H9 (cell line): ENCODE measurements around the gene RBP4. TPM values are rescaled to one million over a fixed set of nuclear protein-coding genes. Genes with fewer than 3 reads are reported as not detected.

Source experiments
- DNase-seq: peaks from one replicate; pipeline ENCODE4 v3.0.0-alpha.2; 2017
- H2AFZ ChIP-seq: one replicate; pipeline ENCODE4 v1.6.1; 2013; ENCODE audit warnings: mild to moderate bottlenecking, low read length, control low read depth, moderate library complexity
- H2AK5ac ChIP-seq: 2 replicates; pipeline ENCODE4 v1.6.1; 2013; ENCODE audit warnings: low read length, control low read depth, mixed read lengths; ENCODE audit not compliant: insufficient read length
- H2BK120ac ChIP-seq: one replicate; pipeline ENCODE4 v1.6.1; 2013; ENCODE audit warnings: low read depth, mild to moderate bottlenecking, low read length, control low read depth, inconsistent platforms; ENCODE audit not compliant: poor library complexity, severe bottlenecking
- H2BK12ac ChIP-seq: 2 replicates; pipeline ENCODE4 v1.6.1; 2013; ENCODE audit warnings: low read length, control low read depth, mixed read lengths, low read depth; ENCODE audit not compliant: insufficient read length
- H2BK15ac ChIP-seq: 2 replicates; pipeline ENCODE4 v1.6.1; 2013; ENCODE audit warnings: low read depth, low read length, control low read depth
- H2BK20ac ChIP-seq: one replicate; pipeline ENCODE4 v1.6.1; 2013; ENCODE audit warnings: low read depth, mild to moderate bottlenecking, low read length, control low read depth, inconsistent platforms; ENCODE audit not compliant: poor library complexity, severe bottlenecking
- H2BK5ac ChIP-seq: 2 replicates; pipeline ENCODE4 v1.6.1; 2013; ENCODE audit warnings: low read length, control low read depth, mixed read lengths; ENCODE audit not compliant: insufficient read length
- H3K14ac ChIP-seq: 2 replicates; pipeline ENCODE4 v1.6.1; 2013; ENCODE audit warnings: low read length, control low read depth; ENCODE audit not compliant: insufficient read depth
- H3K18ac ChIP-seq: 2 replicates; pipeline ENCODE4 v1.6.1; 2013; ENCODE audit warnings: low read depth, mild to moderate bottlenecking, mixed read lengths, low read length, control low read depth; ENCODE audit not compliant: insufficient read length
- H3K23ac ChIP-seq: 2 replicates; pipeline ENCODE4 v1.6.1; 2013; ENCODE audit warnings: low read length, control low read depth, mixed read lengths, low read depth; ENCODE audit not compliant: insufficient read length
- H3K23me2 ChIP-seq: 2 replicates; pipeline ENCODE4 v1.6.1; 2013; ENCODE audit warnings: low read depth, mild to moderate bottlenecking, mixed read lengths, low read length, control low read depth; ENCODE audit not compliant: insufficient read length, poor library complexity, severe bottlenecking
- H3K27ac ChIP-seq: 2 replicates; pipeline ENCODE4 v1.5.1; 2013; ENCODE audit warnings: low read length, control low read depth, mixed read lengths, low read depth; ENCODE audit not compliant: insufficient read length
- H3K27me3 ChIP-seq: 2 replicates; pipeline ENCODE4 v1.6.1; 2013; ENCODE audit warnings: low read length, control low read depth, inconsistent platforms; ENCODE audit not compliant: insufficient read depth
- H3K4ac ChIP-seq: 2 replicates; pipeline ENCODE4 v1.6.1; 2013; ENCODE audit warnings: low read depth, mild to moderate bottlenecking, control low read depth, inconsistent platforms, low read length, moderate library complexity
- H3K4me1 ChIP-seq: 2 replicates; pipeline ENCODE4 v1.6.1; 2013; ENCODE audit warnings: low read length, control low read depth, inconsistent platforms; ENCODE audit not compliant: insufficient read depth
- H3K4me2 ChIP-seq: 2 replicates; pipeline ENCODE4 v1.6.1; 2013; ENCODE audit warnings: low read length, control low read depth, mixed read lengths; ENCODE audit not compliant: insufficient read length, insufficient read depth
- H3K56ac ChIP-seq: 2 replicates; pipeline ENCODE4 v1.6.1; 2013; ENCODE audit warnings: low read depth, mild to moderate bottlenecking, mixed read lengths, low read length, control low read depth; ENCODE audit not compliant: insufficient read length
- H3K79me1 ChIP-seq: 2 replicates; pipeline ENCODE4 v1.6.1; 2013; ENCODE audit warnings: low read depth, mild to moderate bottlenecking, moderate library complexity, low read length, control low read depth, inconsistent platforms; ENCODE audit not compliant: insufficient read depth, poor library complexity, severe bottlenecking
- H3K79me2 ChIP-seq: 2 replicates; pipeline ENCODE4 v1.6.1; 2013; ENCODE audit warnings: low read length, control low read depth, inconsistent platforms; ENCODE audit not compliant: insufficient read depth
- H3K9ac ChIP-seq: 2 replicates; pipeline ENCODE4 v1.6.1; 2013; ENCODE audit warnings: low read length, control low read depth, mixed read lengths; ENCODE audit not compliant: insufficient read length; ENCODE audit errors: extremely low read depth
- H3K9me3 ChIP-seq: one replicate; pipeline ENCODE4 v1.6.1; 2013; ENCODE audit warnings: low read depth, low read length, inconsistent platforms; ENCODE audit not compliant: control insufficient read depth
- H3T11ph ChIP-seq: one replicate; pipeline ENCODE4 v1.6.1; 2013; ENCODE audit warnings: mild to moderate bottlenecking, low read length, control low read depth, inconsistent platforms
- H4K20me1 ChIP-seq: one replicate; pipeline ENCODE4 v1.6.1; 2013; ENCODE audit not compliant: control insufficient read depth, insufficient read length, insufficient read depth
- H4K5ac ChIP-seq: 2 replicates; pipeline ENCODE4 v1.6.1; 2013; ENCODE audit warnings: low read depth, mild to moderate bottlenecking, mixed read lengths, low read length, control low read depth; ENCODE audit not compliant: insufficient read length
- H4K8ac ChIP-seq: replicated peaks from 2 replicates; pipeline ENCODE4 v1.6.1; 2013; ENCODE audit warnings: low read length, control low read depth, mixed read lengths, low read depth; ENCODE audit not compliant: insufficient read length
- H4K91ac ChIP-seq: 2 replicates; pipeline ENCODE4 v1.6.1; 2013; ENCODE audit warnings: low read depth, mild to moderate bottlenecking, moderate library complexity, mixed read lengths, low read length, control low read depth; ENCODE audit not compliant: insufficient read length
- H3K27ac Mint-ChIP-seq, 3 experiments: 2 replicates in 2 of 3; 3 replicates in 1 of 3; pipeline ENCODE4 v1.8.0; 2020 to 2021; ENCODE audit warnings: mixed read lengths in 3 of 3, mild to moderate bottlenecking in 1 of 3, moderate library complexity in 1 of 3
- H3K27me3 Mint-ChIP-seq: 2 replicates; pipeline ENCODE4 v1.8.0; 2021; ENCODE audit warnings: low read depth, mild to moderate bottlenecking, moderate library complexity, mixed read lengths
- H3K36me3 Mint-ChIP-seq, 3 experiments: 2 replicates in 2 of 3; 3 replicates in 1 of 3; pipeline ENCODE4 v1.8.0; 2020 to 2021; ENCODE audit warnings: low read depth in 3 of 3, mixed read lengths in 3 of 3; ENCODE audit not compliant: insufficient read depth in 1 of 3
- H3K4me1 Mint-ChIP-seq, 2 experiments: 2 replicates each; pipeline ENCODE4 v1.8.0; 2020; ENCODE audit warnings: mixed read lengths in 2 of 2
- H3K4me3 Mint-ChIP-seq, 2 experiments: 2 replicates in 1 of 2; 3 replicates in 1 of 2; pipeline ENCODE4 v1.8.0; 2020 to 2021; ENCODE audit warnings: mild to moderate bottlenecking in 2 of 2, mixed read lengths in 2 of 2, moderate library complexity in 1 of 2
- H3K9me3 Mint-ChIP-seq, 2 experiments: 2 replicates in 1 of 2; 3 replicates in 1 of 2; pipeline ENCODE4 v1.8.0; 2020; ENCODE audit warnings: mild to moderate bottlenecking in 2 of 2, mixed read lengths in 2 of 2, moderate library complexity in 1 of 2
- WGBS: extraction: QIAGEN DNeasy Blood & Tissue Kit; methylation state at CpG from one replicate; pipeline ENCODE4 v1.1.7; 2013; ENCODE audit warnings: missing lambda C conversion rate, low lambda C conversion rate, mixed read lengths; ENCODE audit not compliant: insufficient read length; ENCODE audit errors: extremely low coverage; 5-methylcytosine and 5-hydroxymethylcytosine counted together
- total RNA-seq: library from RNA; stranded (reverse); gene quantifications from 2 replicates; pipeline ENCODE4 v1.2.1, GENCODE V29; 2021
- TF ChIP-seq, protein P1 (sequence below): fragments of 200-600 bp; sonication (generic); conservative IDR thresholded peaks from 3 replicates; pipeline ENCODE4 v1.8.0; 2021; ENCODE audit warnings: antibody characterized with exemption, mild to moderate bottlenecking

Gene RBP4
- total RNA-seq, 1 experiment from 2014 or later = not detected

DNA sequence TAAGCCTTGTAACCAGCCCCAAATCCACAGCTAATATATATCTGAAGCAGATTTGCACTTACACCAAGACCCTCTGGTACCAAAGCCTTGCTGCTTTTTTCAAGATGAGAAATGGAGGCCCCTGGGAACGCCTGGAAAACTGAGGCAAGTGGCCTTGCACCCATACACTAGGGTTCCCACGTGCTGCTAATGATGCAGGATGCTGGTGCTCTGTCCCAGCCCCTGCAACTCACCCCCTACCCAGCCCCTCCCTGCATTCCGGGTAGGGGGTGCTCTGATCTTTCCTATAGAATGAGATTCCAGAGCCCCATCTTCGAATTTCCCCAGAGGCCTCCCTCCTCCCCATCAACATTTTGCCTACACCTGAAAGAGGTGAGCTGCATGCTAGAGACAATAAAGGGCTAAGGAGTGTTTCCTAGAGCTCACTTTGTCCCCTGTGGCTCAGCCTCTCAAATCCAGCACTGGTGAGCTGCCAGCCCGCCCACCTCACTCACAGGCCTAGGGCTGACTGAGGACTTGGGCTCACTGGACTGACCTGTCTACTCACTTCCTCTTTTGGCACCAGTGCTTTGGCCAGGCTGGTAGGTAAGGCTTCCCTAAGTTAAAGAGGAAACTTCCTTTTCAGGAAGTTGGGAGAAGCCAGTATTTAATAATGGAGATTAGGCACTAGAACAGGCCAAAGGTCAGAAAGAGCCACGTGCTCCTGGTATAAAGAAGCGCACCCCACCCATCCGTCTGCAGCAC, 9.8 kb downstream of the RBP4 start:
- Histone ChIP-seq H2BK20ac (no peak overlapping the region), H3K27ac (no peak overlapping the region), H3K23me2 (no peaks in the 10 kb centered on the region), H2BK12ac (no peak overlapping the region), H3K27me3 (no peaks in the 10 kb centered on the region), H3T11ph (no peak overlapping the region), H3K79me1 (no peaks in the 10 kb centered on the region), H3K9me3 (no peaks in the 10 kb centered on the region), H2AFZ (no peak overlapping the region), H3K18ac (no peak overlapping the region), H3K4me1 (no peaks in the 10 kb centered on the region; the same call in 1 of the 2 replicates), H2AK5ac (no peak overlapping the region), H4K20me1 (no peaks in the 10 kb centered on the region), H2BK15ac (no peak overlapping the region), H4K5ac (no peak overlapping the region), H3K56ac (no peak overlapping the region), H3K9ac (no peak overlapping the region), H3K14ac (no peak overlapping the region), H3K79me2 (no peaks in the 10 kb centered on the region), H3K4me2 (no peak overlapping the region), H3K4ac (no peak overlapping the region), H2BK5ac (no peak overlapping the region), H4K8ac (no peak overlapping the region), H3K23ac (no peak overlapping the region), H4K91ac (no peak overlapping the region), H2BK120ac (no peak overlapping the region)
- no peak overlapping the region for H3K27ac Mint-ChIP-seq
- no peaks in the 10 kb centered on the region for H3K9me3 Mint-ChIP-seq
- no peaks in the 10 kb centered on the region for H3K36me3 Mint-ChIP-seq
- WGBS = no CpG with 5 or more reads among the region's 8 CpGs
- H3K4me1 Mint-ChIP-seq = peaks cover 16 to 19% of the 10 kb centered on the region in 2 experiments
- H3K27me3 Mint-ChIP-seq = peaks cover 18% of the 10 kb centered on the region
- TF ChIP-seq, protein P1, sequence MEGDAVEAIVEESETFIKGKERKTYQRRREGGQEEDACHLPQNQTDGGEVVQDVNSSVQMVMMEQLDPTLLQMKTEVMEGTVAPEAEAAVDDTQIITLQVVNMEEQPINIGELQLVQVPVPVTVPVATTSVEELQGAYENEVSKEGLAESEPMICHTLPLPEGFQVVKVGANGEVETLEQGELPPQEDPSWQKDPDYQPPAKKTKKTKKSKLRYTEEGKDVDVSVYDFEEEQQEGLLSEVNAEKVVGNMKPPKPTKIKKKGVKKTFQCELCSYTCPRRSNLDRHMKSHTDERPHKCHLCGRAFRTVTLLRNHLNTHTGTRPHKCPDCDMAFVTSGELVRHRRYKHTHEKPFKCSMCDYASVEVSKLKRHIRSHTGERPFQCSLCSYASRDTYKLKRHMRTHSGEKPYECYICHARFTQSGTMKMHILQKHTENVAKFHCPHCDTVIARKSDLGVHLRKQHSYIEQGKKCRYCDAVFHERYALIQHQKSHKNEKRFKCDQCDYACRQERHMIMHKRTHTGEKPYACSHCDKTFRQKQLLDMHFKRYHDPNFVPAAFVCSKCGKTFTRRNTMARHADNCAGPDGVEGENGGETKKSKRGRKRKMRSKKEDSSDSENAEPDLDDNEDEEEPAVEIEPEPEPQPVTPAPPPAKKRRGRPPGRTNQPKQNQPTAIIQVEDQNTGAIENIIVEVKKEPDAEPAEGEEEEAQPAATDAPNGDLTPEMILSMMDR = no peak
- H3K4me3 Mint-ChIP-seq = no peak overlapping the region
- DNase-seq = no peak
